DMS153 treated with DMSO at 0.1 percent for 48 hours (cell line): ENCODE data around the gene SECISBP2.
"Not testable (repeated sequence)": the region's sequence is repeated elsewhere in the genome, so short reads cannot be mapped to it uniquely, and the experiment has no call there.

Experiments
- DNase-seq: peaks from one replicate; lab custom pipeline; 2025; ENCODE audit not compliant: unreplicated experiment; lab: John Stamatoyannopoulos, UW

Gene SECISBP2

GRCh38 chr9:89363921-89364665 lies 45.8 kb downstream of the SECISBP2 start:
- DNase-seq: no peak

DNA sequence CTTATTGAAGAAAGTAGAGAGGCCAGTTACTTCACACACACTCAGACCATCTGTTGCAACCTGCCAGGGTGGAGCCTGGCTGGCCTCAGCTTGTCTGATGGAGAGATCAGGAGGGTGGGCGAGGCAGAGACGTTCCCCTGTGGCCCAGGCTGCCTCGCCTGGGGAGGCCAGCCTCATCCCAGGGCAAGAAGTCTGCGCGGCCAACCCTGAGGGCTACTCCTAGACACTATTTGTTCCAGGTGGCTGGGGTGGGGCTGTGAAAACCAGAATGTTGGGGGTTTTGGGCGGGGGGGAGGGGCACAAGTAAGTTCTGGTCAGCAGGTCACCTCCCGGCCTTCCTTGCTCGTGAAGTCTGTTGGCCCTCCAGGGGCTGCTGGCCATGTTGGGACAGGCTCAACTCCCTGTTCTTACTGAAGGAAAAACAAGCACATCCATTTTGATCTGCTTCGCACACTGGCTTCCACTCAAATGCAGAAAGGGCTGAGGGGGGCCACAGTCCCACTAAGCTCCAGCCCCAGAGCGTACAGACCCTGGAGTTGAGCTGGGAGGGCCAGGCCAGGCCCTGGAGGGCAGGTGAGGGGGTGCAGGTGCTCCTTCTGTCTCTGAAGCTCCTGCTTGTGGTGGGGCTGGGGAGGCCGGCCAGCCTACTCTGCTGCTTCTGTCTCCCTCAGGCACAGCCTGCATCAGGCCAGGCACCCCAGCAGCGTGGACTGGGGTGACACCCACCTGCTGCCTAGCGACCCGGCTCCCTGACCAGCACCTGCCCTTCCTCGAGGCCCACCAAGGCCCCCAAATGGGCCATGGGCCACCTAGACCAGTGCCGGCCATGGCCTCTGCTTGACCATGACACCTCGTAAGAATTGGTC lies 46.6 kb downstream of the SECISBP2 start:
- DNase-seq: no peak

- DNase-seq: no peak
Measured at GRCh38 chr9:89365532-89365912, 47.2 kb downstream of the SECISBP2 start.

DNA sequence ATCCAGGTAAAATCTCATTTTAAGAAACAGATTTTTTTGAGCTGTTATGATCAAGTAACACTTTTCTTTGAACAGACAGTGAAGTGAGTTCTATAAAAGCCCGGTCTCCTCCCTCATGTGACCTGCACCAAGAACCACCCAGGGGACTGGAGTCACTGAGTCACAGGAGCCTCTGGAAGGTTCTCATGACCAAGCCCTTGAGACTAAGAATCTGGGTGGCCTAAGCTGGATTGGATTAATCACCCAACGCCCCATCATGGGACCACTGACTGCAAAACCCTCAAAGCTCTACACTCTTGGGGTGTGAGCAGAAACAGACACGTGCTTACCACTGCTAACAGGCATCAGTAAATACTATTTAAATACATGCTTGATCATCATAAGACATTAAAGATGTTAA lies 48.4 kb downstream of the SECISBP2 start:
- DNase-seq: no peak

- DNase-seq: no peak
Measured at GRCh38 chr9:89367281-89367680, 49.0 kb downstream of the SECISBP2 start.

DNA sequence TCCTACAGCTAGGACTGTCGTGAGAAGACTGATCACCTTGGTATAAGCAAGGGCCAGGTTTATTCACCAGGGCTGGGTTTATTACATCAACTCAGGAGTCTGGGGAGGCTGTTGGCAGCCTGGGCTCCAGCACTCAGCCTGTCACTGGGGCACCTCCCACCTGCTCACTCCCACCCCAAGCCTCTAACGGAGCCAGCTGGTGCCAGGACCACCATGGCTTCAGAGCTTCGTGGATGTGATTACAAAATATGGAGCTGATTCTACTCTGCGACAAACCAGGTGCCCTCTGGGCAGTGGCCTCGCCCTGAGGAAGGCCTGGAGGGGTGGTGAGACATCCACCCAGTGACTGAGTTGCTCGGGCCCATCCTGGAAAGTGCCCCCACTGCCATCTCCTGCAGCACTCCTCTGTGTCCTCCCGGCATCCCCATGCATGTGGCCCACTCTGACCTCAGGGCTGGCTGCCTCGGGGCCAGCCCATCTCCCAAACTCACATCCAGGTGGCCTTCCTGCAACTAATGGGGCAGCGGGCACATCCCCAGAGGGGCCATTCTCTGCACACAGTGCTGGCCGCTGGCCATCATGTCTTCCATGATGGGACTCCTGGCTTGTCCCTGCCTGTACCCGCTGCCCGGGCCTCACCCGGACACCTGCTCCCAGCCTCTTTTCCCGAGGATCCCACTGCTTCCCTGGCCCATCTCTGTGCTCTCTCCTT lies 49.6 kb downstream of the SECISBP2 start:
- DNase-seq: no peak

GRCh38 chr9:89368550-89368949 lies 50.2 kb downstream of the SECISBP2 start:
- DNase-seq: no peak

GRCh38 chr9:89368978-89369377 lies 50.7 kb downstream of the SECISBP2 start:
- no peak for DNase-seq

DNA sequence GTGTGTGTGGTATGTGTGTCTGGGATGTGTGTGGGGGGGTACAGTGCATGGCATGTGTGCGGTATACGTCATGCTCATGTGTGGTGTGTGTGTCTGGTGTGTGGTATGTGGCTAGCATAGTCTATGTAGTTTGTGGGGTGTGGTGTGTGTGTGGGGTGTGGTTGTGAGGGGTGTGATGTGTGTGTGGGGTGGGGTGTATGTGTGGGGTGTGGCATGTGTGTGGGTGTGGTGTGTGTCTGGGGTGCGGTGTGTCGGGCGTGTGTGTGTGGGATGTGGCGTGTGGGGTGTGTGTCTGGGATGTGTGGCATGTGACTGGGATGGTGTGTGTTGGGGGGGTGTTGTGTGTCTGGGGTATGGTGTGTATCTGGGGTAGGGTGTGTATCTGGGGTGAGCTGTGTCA lies 52.3 kb downstream of the SECISBP2 start:
- DNase-seq: no peak

- DNase-seq: not testable (repeated sequence)
Measured at GRCh38 chr9:89371791-89372190, 53.5 kb downstream of the SECISBP2 start.

DNA sequence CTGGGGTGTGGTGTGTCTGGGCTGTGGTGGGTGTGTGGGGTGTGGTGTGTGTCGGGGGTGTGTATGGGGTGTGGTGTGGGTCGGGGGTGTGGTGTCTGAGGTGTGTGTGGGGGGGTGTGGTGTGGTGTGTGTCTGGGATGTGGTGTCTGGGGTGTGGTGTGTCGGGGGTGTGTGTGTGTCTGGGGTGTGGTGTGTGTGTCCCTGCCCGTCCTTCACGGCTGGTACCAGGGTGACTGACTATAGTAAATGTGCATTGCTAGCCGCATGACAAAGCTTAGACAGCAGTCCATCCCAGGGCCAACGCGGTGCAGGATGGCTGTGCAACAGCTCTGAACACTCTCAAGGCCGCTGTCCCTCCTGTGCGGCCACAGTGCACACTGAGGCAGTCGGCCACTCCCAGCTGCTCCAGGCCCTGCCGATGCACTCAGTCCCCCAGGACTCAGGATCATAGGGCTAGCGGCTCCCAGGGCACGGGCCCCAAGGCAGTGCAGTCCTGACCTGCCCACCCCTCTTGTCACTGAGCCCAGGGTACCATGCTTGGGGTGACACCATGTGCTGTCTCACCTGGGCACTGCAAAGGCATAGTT lies 54.0 kb downstream of the SECISBP2 start:
- DNase-seq: no peak

DNA sequence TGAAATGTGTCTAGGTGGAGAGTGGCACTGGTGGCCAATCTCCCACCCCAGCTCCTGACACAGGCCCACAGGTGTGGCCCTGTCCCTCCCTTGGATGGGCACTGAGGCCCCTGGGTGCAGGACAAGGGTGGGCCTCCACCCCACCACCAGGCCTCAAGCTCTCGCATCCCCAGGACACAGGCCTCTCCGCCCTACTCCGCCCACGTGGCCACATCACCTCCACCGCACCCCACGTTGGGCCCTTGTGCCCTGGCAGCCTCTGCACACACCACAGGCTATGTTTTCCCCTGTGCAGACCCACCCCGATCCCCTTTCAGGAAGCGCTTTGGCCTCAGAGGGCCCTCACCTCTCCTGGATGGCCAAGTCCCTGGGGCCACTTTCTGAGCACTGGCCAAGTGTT lies 54.7 kb downstream of the SECISBP2 start:
- DNase-seq: no peak

DNA sequence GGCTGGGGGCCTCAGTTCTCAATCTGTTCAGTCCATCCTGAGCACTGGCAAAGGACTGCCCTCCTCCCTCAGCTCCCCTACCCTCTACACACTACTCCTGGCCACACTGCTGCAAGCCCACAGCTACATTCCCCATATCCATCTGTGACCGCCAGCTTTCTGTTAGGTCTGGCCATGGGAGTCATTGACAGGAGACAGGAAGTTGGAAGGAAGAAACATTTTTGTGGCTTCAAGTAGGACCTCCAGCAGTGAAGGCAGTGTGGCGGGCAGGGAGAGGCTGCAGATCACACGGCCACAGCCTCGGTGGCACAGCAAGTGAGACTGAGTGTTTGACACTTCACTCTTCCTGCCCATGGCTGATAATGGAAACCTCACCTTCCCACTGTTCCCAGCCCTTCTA lies 55.9 kb downstream of the SECISBP2 start:
- DNase-seq: no peak

DNA sequence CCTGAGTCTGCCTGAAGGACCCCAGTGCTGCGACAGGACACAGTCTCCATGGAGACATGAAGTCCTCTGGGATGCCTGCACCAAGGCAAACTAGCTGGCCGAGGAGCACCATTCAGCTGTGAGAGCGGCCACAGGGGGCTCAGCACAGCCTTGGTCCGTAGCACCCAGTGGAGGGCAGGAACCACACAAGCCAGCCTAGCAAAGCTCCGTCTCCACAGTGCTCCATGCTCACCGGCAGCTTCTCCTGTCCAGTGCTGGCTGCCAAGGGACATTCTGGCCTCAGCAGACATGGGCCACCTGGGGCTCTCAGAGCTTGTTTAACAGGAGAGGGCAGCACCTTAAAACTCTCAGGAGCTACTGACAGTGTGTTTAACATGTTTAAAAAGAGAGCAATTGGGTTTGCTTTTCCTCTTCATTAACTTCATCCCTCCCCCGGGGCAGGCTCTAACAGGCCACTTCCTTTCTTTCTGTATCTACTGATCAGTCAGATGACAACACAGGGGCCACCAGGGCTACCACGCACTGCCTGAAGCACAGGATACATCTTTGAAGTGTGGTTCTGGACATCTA lies 57.0 kb downstream of the SECISBP2 start:
- peak; percentile 8 for DNase-seq

DNA sequence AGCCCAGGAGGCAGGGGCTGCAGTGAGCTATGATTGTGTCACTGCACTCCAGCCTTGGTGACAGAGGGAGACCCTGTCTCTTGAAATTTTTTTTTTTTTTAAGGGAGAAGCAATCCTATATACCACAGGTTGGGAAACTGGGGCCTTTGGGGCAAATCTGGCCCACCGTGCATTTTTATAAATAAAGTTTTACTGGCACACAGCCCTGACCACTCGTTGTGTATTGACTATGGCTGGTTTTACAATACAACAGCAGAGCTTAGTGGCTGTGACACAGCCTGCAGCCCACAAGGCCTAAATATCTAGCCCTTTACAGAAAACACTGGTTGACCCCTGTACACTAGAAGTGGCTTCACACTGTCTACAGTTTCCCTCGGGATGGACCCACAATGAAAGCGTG lies 58.0 kb downstream of the SECISBP2 start:
- DNase-seq: no peak

DNA sequence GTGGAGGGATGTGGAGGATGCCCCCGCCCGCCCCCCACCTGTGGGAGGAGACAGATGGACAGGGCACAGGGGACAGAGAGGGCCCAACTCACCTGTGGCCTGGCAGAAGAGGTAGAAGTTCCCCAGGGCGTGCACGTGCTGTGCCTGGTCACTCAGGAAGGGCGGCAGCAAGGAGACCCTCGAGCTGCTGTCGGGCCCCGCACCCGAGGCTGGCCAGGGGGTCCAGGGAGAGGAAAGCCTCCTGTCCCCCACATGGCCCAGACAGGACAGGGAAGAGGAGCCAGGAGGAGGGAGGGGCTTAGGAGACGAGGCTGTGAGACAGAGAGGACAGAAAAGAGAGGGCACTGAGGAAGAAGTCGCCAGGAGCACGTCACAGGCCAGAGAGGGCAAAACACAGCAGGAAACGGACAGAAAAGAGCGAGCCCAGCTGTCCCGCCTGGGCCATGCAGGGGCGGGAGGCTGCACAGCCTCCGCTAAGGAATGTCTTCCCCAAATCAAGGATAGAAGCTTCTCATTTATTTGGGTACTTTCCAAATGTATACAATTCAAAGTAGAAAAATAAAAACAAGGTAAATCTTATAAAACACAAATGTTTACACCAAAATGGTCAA lies 58.5 kb downstream of the SECISBP2 start:
- no peak for DNase-seq

GRCh38 chr9:89377411-89377810 lies 59.1 kb downstream of the SECISBP2 start:
- DNase-seq: no peak

GRCh38 chr9:89378541-89378940 lies 60.2 kb downstream of the SECISBP2 start:
- DNase-seq: no peak

GRCh38 chr9:89379031-89379430 lies 60.7 kb downstream of the SECISBP2 start:
- no peak for DNase-seq

- no peak for DNase-seq
Measured at GRCh38 chr9:89379508-89380115, 61.3 kb downstream of the SECISBP2 start.
